Esophagus squamous epithelium (tissue), 4 donors: Measurements from ENCODE around the gene PRR11.

Source experiments
- CTCF ChIP-seq, 6 experiments: fragments of 450-650 bp in 4 of 6; fragments of 200-600 bp in 2 of 6; sonication (generic) in 2 of 6; IDR thresholded peaks; one replicate each; pipeline ENCODE4 v1.5.1; 2016 to 2019; ENCODE audit warnings: antibody characterized with exemption in 6 of 6, mild to moderate bottlenecking in 4 of 6, moderate library complexity in 4 of 6
- POLR2A ChIP-seq, 4 donors: fragments of 450-650 bp; IDR thresholded peaks; one replicate each; pipeline ENCODE4 v1.6.1; 2017; ENCODE audit warnings: antibody characterized with exemption in 4 of 4, mild to moderate bottlenecking in 4 of 4, moderate library complexity in 3 of 4

- TF ChIP-seq POLR2A (IDR thresholded peaks at IDR 0.05) = no peak
- no peak for TF ChIP-seq CTCF (IDR thresholded peaks at IDR 0.05)
Measured at GRCh38 chr17:59180626-59181025, 25.1 kb downstream of the PRR11 start.
